ENCODE data around the gene FAM120B. TPM values are rescaled to one million over a fixed set of nuclear protein-coding genes. Genes with fewer than 3 reads are reported as not detected.
A peak's percentile ranks its signal among the peaks of the same experiment; 100 is the strongest.

The FAM120B gene
- total and polyA plus RNA-seq, 2 experiments from 2014 or later, result 7.2 to 16.7 TPM

DNA sequence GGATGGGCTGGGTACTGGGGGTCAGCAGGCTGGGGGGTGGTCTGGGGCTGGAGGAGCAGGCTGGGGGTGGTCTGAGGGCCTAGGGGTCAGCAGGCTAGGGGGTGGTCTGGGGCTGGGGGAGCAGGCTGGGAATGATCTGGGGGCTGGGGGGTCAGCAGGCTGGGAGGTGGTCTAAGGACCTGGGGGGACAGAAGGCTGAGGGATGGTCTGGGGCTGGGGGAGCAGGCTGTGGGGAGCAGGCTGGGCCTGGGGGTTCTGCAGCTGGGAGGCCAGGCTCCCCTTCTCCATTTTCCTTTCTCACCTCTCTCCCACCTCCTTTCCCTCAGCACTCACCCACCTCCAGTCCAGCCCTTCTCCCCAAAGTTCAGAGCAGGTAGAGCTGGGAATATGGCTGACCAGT, 132.3 kb downstream of the FAM120B start (continued):
- TF ChIP-seq, protein P1, sequence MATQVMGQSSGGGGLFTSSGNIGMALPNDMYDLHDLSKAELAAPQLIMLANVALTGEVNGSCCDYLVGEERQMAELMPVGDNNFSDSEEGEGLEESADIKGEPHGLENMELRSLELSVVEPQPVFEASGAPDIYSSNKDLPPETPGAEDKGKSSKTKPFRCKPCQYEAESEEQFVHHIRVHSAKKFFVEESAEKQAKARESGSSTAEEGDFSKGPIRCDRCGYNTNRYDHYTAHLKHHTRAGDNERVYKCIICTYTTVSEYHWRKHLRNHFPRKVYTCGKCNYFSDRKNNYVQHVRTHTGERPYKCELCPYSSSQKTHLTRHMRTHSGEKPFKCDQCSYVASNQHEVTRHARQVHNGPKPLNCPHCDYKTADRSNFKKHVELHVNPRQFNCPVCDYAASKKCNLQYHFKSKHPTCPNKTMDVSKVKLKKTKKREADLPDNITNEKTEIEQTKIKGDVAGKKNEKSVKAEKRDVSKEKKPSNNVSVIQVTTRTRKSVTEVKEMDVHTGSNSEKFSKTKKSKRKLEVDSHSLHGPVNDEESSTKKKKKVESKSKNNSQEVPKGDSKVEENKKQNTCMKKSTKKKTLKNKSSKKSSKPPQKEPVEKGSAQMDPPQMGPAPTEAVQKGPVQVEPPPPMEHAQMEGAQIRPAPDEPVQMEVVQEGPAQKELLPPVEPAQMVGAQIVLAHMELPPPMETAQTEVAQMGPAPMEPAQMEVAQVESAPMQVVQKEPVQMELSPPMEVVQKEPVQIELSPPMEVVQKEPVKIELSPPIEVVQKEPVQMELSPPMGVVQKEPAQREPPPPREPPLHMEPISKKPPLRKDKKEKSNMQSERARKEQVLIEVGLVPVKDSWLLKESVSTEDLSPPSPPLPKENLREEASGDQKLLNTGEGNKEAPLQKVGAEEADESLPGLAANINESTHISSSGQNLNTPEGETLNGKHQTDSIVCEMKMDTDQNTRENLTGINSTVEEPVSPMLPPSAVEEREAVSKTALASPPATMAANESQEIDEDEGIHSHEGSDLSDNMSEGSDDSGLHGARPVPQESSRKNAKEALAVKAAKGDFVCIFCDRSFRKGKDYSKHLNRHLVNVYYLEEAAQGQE (IDR thresholded peaks at IDR 0.05; ENCODE audit: unreplicated experiment), result no peak
- no peak for TF ChIP-seq JUNB (IDR thresholded peaks at IDR 0.05; ENCODE audit: unreplicated experiment)
- no peak for TF ChIP-seq STAT1 (IDR thresholded peaks at IDR 0.05; ENCODE audit: unreplicated experiment)
- TF ChIP-seq, protein P2, sequence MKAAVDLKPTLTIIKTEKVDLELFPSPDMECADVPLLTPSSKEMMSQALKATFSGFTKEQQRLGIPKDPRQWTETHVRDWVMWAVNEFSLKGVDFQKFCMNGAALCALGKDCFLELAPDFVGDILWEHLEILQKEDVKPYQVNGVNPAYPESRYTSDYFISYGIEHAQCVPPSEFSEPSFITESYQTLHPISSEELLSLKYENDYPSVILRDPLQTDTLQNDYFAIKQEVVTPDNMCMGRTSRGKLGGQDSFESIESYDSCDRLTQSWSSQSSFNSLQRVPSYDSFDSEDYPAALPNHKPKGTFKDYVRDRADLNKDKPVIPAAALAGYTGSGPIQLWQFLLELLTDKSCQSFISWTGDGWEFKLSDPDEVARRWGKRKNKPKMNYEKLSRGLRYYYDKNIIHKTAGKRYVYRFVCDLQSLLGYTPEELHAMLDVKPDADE (IDR thresholded peaks at IDR 0.05), result no peak
- TF ChIP-seq ZNF331 (CRISPR knock-in tag; IDR thresholded peaks at IDR 0.05; ENCODE audit: low read depth), result no peak
- no peak for TF ChIP-seq EZH2phosphoT487 (IDR thresholded peaks at IDR 0.05; ENCODE audit: unreplicated experiment)

- Histone ChIP-seq H3K4me2 (no peak overlapping the region), H3K27ac (ENCODE audit: low read depth) (no peak overlapping the region), H3F3A (replicated peaks; ENCODE audit: low read depth) (no peaks in the 10 kb centered on the region), H3K36me3 (ENCODE audit: insufficient read depth) (no peaks in the 10 kb centered on the region), H3K4me1 (ENCODE audit: insufficient read depth) (peaks cover 5% of the 10 kb centered on the region; the same call in 1 of the 2 replicates), H4K20me1 (replicated peaks; ENCODE audit: insufficient read depth) (no peaks in the 10 kb centered on the region), H3K9me2 (ENCODE audit: insufficient read depth) (0 out of 2 replicates have a peak, but pooled peaks cover 3% of the 10 kb centered on the region), H3K79me2 (replicated peaks; ENCODE audit: insufficient read depth) (no peaks in the 10 kb centered on the region), H2AFZ (peak overlapping the region; percentile 38; the same call in 1 of the 2 replicates), H3K27me3 (ENCODE audit: insufficient read depth) (no peaks in the 10 kb centered on the region), H3K4me3 (no peak overlapping the region)
- H3K27me3 Mint-ChIP-seq (ENCODE audit: insufficient read depth, low read depth, poor library complexity), result peaks cover 10% of the 10 kb centered on the region
- no peak overlapping the region for H3K4me3 Mint-ChIP-seq
- DNase-seq (ENCODE audit: low spot score), result no peak
- peaks cover 2% of the 10 kb centered on the region; the same call in 1 of the 3 replicates for H3K36me3 Mint-ChIP-seq (ENCODE audit: low read depth)
- H3K9me3 Mint-ChIP-seq, result peaks cover 3% of the 10 kb centered on the region; the same call in 1 of the 3 replicates
- H3K4me1 Mint-ChIP-seq, result peaks cover 16% of the 10 kb centered on the region
- no peak for ATAC-seq
- no peak overlapping the region for H3K27ac Mint-ChIP-seq
- TF ChIP-seq STAT1 (IDR thresholded peaks at IDR 0.05; ENCODE audit: unreplicated experiment) (no peak), NANOG (IDR thresholded peaks at IDR 0.05; ENCODE audit: borderline replicate concordance) (no peak)
- TF ChIP-seq, protein P1 (IDR thresholded peaks at IDR 0.05; ENCODE audit: unreplicated experiment), result no peak
- TF ChIP-seq, protein P3, sequence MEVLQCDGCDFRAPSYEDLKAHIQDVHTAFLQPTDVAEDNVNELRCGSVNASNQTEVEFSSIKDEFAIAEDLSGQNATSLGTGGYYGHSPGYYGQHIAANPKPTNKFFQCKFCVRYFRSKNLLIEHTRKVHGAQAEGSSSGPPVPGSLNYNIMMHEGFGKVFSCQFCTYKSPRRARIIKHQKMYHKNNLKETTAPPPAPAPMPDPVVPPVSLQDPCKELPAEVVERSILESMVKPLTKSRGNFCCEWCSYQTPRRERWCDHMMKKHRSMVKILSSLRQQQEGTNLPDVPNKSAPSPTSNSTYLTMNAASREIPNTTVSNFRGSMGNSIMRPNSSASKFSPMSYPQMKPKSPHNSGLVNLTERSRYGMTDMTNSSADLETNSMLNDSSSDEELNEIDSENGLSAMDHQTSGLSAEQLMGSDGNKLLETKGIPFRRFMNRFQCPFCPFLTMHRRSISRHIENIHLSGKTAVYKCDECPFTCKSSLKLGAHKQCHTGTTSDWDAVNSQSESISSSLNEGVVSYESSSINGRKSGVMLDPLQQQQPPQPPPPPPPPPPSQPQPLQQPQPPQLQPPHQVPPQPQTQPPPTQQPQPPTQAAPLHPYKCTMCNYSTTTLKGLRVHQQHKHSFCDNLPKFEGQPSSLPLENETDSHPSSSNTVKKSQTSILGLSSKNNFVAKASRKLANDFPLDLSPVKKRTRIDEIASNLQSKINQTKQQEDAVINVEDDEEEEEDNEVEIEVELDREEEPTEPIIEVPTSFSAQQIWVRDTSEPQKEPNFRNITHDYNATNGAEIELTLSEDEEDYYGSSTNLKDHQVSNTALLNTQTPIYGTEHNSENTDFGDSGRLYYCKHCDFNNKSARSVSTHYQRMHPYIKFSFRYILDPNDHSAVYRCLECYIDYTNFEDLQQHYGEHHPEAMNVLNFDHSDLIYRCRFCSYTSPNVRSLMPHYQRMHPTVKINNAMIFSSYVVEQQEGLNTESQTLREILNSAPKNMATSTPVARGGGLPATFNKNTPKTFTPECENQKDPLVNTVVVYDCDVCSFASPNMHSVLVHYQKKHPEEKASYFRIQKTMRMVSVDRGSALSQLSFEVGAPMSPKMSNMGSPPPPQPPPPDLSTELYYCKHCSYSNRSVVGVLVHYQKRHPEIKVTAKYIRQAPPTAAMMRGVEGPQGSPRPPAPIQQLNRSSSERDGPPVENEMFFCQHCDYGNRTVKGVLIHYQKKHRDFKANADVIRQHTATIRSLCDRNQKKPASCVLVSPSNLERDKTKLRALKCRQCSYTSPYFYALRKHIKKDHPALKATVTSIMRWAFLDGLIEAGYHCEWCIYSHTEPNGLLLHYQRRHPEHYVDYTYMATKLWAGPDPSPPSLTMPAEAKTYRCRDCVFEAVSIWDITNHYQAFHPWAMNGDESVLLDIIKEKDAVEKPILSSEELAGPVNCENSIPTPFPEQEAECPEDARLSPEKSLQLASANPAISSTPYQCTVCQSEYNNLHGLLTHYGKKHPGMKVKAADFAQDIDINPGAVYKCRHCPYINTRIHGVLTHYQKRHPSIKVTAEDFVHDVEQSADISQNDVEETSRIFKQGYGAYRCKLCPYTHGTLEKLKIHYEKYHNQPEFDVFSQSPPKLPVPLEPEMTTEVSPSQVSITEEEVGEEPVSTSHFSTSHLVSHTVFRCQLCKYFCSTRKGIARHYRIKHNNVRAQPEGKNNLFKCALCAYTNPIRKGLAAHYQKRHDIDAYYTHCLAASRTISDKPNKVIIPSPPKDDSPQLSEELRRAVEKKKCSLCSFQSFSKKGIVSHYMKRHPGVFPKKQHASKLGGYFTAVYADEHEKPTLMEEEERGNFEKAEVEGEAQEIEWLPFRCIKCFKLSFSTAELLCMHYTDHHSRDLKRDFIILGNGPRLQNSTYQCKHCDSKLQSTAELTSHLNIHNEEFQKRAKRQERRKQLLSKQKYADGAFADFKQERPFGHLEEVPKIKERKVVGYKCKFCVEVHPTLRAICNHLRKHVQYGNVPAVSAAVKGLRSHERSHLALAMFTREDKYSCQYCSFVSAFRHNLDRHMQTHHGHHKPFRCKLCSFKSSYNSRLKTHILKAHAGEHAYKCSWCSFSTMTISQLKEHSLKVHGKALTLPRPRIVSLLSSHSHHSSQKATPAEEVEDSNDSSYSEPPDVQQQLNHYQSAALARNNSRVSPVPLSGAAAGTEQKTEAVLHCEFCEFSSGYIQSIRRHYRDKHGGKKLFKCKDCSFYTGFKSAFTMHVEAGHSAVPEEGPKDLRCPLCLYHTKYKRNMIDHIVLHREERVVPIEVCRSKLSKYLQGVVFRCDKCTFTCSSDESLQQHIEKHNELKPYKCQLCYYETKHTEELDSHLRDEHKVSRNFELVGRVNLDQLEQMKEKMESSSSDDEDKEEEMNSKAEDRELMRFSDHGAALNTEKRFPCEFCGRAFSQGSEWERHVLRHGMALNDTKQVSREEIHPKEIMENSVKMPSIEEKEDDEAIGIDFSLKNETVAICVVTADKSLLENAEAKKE (CRISPR knock-in tag; IDR thresholded peaks at IDR 0.05), result no peak
Observed at GRCh38 chr6:170439366-170440361, 133.1 kb downstream of the FAM120B start.

Measured in GM23338 (cell line).